Middle frontal gyrus (tissue), 1 donor: Measurements from ENCODE around the gene CES5A.
"Not testable (repeated sequence)": the region's sequence is repeated elsewhere in the genome, so short reads cannot be mapped to it uniquely, and the experiment has no call there.

ENCODE experiments used
- DNase-seq: peaks from one replicate; pipeline ENCODE4 v3.0.0-alpha.2; 2015; ENCODE audit warnings: low spot score; ENCODE audit errors: extremely low spot score

CES5A gene

GRCh38 chr16:55829232-55829631 lies 45.9 kb downstream of the CES5A start:
- DNase-seq = not testable (repeated sequence)

- DNase-seq = no peak
Observed at GRCh38 chr16:55828680-55829079, 46.5 kb downstream of the CES5A start.

- no peak for DNase-seq
Observed at GRCh38 chr16:55825115-55825728, 50.0 kb downstream of the CES5A start.

GRCh38 chr16:55824473-55825000 lies 50.6 kb downstream of the CES5A start:
- no peak for DNase-seq

GRCh38 chr16:55822280-55822810 lies 52.8 kb downstream of the CES5A start:
- DNase-seq = no peak

GRCh38 chr16:55821210-55821609 lies 54.0 kb downstream of the CES5A start:
- DNase-seq = no peak

- DNase-seq = no peak
Observed at GRCh38 chr16:55820615-55821014, 54.6 kb downstream of the CES5A start.

GRCh38 chr16:55817236-55817912 lies 57.8 kb downstream of the CES5A start:
- no peak for DNase-seq

- DNase-seq = not testable (repeated sequence)
Observed at GRCh38 chr16:55816222-55816621, 59.0 kb downstream of the CES5A start.

GRCh38 chr16:55815320-55815719 lies 59.9 kb downstream of the CES5A start:
- no peak for DNase-seq

- DNase-seq = not testable (repeated sequence)
Observed at GRCh38 chr16:55814174-55814573, 61.0 kb downstream of the CES5A start.

- not testable (repeated sequence) for DNase-seq
Observed at GRCh38 chr16:55813730-55814129, 61.4 kb downstream of the CES5A start.

- DNase-seq = no peak
Observed at GRCh38 chr16:55812951-55813350, 62.2 kb downstream of the CES5A start.

- DNase-seq = no peak
Observed at GRCh38 chr16:55811811-55812210, 63.4 kb downstream of the CES5A start.

GRCh38 chr16:55810451-55810961 lies 64.7 kb downstream of the CES5A start:
- DNase-seq = no peak

- no peak for DNase-seq
Observed at GRCh38 chr16:55809851-55810250, 65.3 kb downstream of the CES5A start.

GRCh38 chr16:55809386-55809785 lies 65.8 kb downstream of the CES5A start:
- DNase-seq = no peak

GRCh38 chr16:55808286-55808685 lies 66.9 kb downstream of the CES5A start:
- DNase-seq = not testable (repeated sequence)

GRCh38 chr16:55805104-55805503 lies 70.1 kb downstream of the CES5A start:
- DNase-seq = not testable (repeated sequence)

- DNase-seq = not testable (repeated sequence)
Observed at GRCh38 chr16:55803681-55804080, 71.5 kb downstream of the CES5A start.
